ENCODE measurements around the gene CCL2.

CCL2 gene

GRCh38 chr17:34275881-34276280 lies 20.8 kb downstream of the CCL2 start:
- no peak for DNase-seq

- no peak for DNase-seq
Observed at GRCh38 chr17:34276826-34277225, 21.7 kb downstream of the CCL2 start.

- DNase-seq: no peak
Observed at GRCh38 chr17:34283571-34283970, 28.5 kb downstream of the CCL2 start.

- DNase-seq: no peak
Observed at GRCh38 chr17:34285286-34285792, 30.3 kb downstream of the CCL2 start, which contains the start of gene CCL11. Gene CCL11 (plus strand): TSS chr17:34285742. CDS start chr17:34285809, 67 bp downstream.

GRCh38 chr17:34287875-34288274 lies 32.8 kb downstream of the CCL2 start:
- no peak for DNase-seq

- DNase-seq: no peak
Observed at GRCh38 chr17:34290586-34290985, 35.5 kb downstream of the CCL2 start.

- no peak for DNase-seq
Observed at GRCh38 chr17:34291721-34292348, 36.8 kb downstream of the CCL2 start.

- DNase-seq: no peak
Observed at GRCh38 chr17:34299027-34299426, 43.9 kb downstream of the CCL2 start.

- no peak for DNase-seq
Observed at GRCh38 chr17:34299956-34300577, 45.0 kb downstream of the CCL2 start.

GRCh38 chr17:34300652-34301370 lies 45.7 kb downstream of the CCL2 start:
- DNase-seq: peak; percentile 24

- no peak for DNase-seq
Observed at GRCh38 chr17:34301986-34302385, 46.9 kb downstream of the CCL2 start.

- peak; percentile 61 for DNase-seq
Observed at GRCh38 chr17:34302636-34303035, 47.6 kb downstream of the CCL2 start.

GRCh38 chr17:34303606-34304005 lies 48.5 kb downstream of the CCL2 start:
- no peak for DNase-seq

- DNase-seq: no peak
Observed at GRCh38 chr17:34305061-34305460, 50.0 kb downstream of the CCL2 start.

GRCh38 chr17:34305606-34306005 lies 50.5 kb downstream of the CCL2 start:
- DNase-seq: no peak

GRCh38 chr17:34306466-34306865 lies 51.4 kb downstream of the CCL2 start:
- DNase-seq: no peak
